AG09319 (cell line): ENCODE results near the gene CYB5R3.

Experiments
- DNase-seq: peaks from one replicate; pipeline ENCODE4 v3.0.0-alpha.2; 2010; ENCODE audit warnings: low read depth; ENCODE audit errors: extremely low read depth
- TF ChIP-seq, protein P1 (sequence below): IDR thresholded peaks from 2 replicates; pipeline ENCODE4 v1.5.1; 2011; ENCODE audit warnings: low read depth, mild to moderate bottlenecking, inconsistent platforms, low read length, moderate library complexity

The CYB5R3 gene

DNA sequence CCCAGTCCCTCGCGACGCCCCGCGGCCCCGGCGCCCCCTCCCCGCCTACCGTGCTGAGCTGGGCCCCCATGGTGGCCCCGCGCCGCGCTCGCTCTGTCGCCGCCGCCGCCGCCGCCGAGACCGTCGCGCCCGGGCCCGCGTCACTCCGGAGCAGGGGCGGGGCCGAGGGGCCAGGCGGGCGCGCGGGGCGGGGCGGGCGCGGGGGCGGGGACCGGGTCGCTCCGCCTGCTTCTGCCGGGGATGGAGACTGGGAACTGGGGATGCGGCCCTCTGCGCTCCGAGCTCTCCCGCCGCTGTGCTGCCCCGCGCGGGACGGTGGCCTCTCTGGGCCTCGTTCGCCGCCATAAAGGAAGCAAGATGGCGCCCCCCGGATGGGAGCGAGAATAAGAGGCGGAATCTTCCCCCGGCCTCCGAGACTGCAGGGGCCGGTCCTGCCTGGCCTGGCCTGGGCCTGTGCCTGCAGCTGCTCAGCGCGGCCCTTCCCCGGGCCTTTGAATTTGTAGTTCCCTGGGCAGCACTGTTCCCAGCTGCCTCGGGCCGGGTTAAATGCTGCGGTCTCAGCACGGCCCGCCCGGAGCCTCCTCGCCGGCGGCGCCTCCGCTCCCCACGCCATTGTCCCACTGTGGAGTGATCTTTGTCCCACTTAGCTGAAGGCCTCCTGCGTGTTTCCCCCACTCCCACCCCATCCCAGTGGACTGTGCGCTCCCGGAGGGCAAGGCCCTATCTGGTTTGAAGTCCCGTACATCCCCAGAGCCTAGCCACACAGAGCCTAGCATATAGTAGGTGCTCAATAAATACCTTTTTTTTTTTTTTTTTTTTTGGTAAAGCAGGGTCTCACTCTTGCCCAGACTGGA is at the start of gene CYB5R3:
TSS of gene CYB5R3 (minus strand) at position 147 of the 854 bp plus-strand sequence. CDS start at position 70, 77 bp downstream.
- DNase-seq = peak; percentile 54
- TF ChIP-seq, protein P1, sequence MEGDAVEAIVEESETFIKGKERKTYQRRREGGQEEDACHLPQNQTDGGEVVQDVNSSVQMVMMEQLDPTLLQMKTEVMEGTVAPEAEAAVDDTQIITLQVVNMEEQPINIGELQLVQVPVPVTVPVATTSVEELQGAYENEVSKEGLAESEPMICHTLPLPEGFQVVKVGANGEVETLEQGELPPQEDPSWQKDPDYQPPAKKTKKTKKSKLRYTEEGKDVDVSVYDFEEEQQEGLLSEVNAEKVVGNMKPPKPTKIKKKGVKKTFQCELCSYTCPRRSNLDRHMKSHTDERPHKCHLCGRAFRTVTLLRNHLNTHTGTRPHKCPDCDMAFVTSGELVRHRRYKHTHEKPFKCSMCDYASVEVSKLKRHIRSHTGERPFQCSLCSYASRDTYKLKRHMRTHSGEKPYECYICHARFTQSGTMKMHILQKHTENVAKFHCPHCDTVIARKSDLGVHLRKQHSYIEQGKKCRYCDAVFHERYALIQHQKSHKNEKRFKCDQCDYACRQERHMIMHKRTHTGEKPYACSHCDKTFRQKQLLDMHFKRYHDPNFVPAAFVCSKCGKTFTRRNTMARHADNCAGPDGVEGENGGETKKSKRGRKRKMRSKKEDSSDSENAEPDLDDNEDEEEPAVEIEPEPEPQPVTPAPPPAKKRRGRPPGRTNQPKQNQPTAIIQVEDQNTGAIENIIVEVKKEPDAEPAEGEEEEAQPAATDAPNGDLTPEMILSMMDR = no peak

DNA sequence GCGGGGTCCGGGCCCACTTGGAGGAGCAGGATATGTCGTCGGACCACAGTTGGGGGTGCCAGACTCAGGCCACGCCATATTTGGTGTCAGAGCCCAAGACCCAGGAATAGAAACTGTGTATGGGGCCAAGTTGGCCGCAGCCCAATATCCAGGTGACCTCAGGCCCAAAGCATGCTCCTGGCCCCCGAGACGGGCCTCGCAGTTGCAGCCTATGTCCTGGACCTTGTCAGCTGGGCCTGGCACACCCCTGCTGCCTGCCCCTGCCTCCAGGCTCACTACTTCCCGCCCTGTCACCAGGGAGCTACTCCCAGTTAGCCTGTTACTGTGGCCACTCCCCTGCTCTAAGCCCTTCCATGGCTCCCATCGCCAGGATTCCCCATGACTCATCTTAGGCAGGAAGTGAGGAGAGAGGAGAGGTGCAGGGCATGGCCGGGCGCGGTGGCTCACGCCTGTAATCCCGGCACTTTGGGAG is 48.4 kb upstream of the CYB5R3 start:
- TF ChIP-seq, protein P1 = no peak
- DNase-seq = no peak

DNA sequence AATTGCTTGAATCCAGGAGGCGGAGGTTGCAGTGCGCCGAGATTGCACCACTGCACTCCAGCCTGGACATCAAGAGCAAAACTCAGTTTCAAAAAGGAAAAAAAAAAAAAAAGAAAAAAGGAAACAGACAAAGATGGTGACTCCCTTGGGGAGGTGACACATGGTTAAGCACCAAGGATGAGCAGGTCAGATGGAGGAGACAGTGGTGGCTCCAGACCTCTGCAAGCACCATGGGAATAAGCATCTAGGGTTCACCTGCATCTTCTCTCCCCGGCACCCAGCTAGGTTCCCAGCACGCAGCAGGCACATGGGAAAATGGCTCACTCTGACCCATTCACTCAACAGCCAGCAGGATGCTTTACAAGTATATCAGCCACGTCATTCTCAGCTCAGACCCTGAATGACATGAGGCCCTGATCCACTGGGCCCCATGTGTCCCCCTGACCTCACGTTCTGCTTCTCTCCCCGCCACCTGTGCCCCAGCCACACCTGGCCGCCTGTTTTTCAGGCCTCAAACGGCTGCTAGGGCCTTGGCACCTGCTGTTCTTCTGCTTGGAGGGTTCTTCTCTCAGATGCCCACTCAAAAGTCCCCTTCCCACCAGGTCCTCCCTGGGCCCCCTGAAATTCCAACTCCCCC is 47.3 kb upstream of the CYB5R3 start:
- TF ChIP-seq, protein P1 = no peak
- DNase-seq = no peak

DNA sequence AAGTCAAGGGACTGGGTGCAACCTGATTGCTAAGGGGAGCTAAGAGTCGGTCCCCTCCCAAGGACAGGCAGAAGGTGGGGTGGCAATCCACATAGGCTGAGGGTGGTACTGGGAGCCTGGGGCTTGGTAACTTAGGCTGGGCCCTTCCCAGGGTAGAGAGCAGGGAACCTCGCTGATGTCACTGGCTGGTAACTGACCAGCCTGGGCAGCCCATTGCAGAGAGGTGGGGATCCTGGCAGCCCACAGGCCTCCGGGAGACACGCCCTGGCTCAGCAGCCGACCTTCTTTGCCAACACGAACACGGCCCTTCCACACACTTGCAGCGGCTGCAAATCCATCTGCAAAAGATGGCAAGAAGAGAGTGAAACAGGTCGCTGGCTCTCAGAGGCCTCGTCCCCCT is 46.1 kb upstream of the CYB5R3 start:
- TF ChIP-seq, protein P1 = no peak
- DNase-seq = no peak

DNA sequence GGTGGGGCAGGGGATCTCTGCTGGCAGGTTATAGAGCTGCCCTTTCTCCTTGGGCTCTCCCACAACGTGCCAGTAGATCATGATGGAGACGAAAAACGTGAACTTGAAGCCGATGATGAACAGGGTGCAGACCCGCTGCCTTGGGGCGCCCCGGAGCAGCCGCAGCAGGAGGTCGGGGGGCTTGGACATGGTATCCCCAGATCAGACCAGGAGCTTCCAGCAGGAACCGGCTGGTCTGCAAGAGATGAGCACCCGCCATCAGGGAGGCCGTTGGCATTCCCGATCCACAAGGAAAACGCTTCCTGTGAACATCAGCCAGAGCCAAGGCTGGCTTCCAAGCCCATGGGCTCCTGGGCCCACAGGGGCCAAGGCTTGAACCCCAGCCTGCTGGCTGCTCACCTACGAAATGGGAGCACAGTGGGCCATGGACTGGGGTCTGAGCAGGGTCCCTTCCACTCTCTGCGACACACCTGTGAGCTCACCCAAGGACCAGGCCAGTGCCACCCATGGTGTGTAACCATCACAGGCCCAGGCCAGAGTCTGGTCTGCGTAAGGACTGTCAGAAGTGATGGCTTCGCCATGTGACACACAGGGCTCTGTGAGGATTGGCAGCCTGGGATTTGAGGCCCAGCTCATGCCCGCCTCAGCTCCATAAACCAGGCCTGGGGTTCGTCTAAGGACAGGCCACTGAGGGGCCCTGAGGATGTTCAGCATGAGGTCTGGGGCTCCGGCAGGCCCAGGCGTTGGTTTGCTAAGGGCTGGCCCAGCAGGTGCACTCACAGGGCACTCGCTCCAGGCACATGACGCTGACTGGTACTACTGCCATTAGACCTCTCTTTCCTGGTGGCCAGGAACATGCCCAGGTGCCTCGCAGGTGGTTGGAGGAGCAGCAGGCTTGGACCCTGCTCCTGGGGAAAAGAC is 44.8 kb upstream of the CYB5R3 start:
- no peak for DNase-seq
- TF ChIP-seq, protein P1 = no peak

DNA sequence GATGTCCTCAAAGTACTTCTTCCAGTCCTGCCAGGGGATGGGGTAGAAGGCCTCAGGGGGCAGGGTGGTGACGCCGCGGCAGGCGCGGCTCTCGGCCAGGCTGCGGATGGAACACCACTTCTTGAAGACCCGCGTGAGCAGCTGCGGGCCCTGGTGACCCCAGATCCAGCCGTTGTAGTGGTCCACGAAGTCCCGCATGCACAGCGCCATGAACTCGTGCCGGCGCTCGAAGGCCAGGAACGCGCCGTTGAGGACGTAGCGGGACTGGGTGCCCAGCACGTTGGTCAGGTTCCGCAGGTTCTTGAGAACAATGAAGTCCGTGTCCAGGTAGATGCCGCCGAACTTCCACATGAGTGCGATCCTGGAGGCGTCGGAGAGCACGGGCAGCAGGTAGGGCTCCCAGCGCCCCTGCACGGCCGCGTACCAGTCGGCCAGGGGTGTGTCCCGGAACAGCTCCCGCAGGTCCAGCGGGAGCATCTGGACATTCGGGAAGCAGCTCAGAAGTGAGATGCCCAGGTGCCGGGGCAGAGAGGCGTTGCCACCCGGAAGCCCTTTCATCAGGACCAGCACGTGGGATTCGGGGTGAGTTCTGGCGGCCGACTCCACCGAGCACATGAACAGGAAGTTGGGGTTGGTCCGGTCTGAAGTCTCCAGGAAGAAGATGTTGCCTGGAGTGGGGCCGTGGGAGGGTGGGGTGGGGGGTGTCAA is 44.0 kb upstream of the CYB5R3 start:
- TF ChIP-seq, protein P1 = no peak
- DNase-seq = no peak
